SU-DHL-6 (cell line): Measurements from ENCODE around the gene THRAP3.

Source experiments
- EZH2phosphoT487 ChIP-seq: fragments of 200-600 bp; sonication (generic), shearing (Covaris generic); conservative IDR thresholded peaks from 2 replicates; pipeline ENCODE4 v1.6.1; 2018; ENCODE audit warnings: mild to moderate bottlenecking, antibody characterized with exemption, low read length, moderate library complexity, mixed read lengths
- TF ChIP-seq, protein P1 (sequence below): fragments of 200-600 bp; sonication (generic); IDR thresholded peaks from one replicate; pipeline ENCODE4 v1.5.1; 2017; ENCODE audit warnings: antibody characterized with exemption, mild to moderate bottlenecking, low read length, moderate library complexity; ENCODE audit not compliant: insufficient read depth, poor library complexity, severe bottlenecking

DNA sequence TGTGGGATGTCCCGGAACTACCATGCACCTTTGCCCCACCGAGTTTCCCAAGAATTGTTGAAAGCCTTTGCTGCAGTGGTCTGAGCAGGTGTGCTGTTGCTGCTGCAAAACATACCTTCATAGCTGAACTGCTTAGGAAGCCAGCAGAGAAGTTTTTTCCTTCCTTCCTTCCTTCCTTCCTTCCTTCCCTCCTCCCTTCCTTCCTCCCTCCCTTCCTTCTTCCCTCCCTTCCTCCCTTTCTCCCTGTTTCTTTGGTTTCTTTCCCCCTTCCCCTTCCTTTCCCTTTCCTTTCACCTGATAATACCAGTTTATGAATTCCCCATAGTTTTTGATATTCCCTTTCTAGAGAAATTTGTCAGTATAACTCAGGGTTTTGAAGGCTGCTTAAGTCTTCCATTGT lies 71.1 kb downstream of the THRAP3 start:
- TF ChIP-seq, protein P1, sequence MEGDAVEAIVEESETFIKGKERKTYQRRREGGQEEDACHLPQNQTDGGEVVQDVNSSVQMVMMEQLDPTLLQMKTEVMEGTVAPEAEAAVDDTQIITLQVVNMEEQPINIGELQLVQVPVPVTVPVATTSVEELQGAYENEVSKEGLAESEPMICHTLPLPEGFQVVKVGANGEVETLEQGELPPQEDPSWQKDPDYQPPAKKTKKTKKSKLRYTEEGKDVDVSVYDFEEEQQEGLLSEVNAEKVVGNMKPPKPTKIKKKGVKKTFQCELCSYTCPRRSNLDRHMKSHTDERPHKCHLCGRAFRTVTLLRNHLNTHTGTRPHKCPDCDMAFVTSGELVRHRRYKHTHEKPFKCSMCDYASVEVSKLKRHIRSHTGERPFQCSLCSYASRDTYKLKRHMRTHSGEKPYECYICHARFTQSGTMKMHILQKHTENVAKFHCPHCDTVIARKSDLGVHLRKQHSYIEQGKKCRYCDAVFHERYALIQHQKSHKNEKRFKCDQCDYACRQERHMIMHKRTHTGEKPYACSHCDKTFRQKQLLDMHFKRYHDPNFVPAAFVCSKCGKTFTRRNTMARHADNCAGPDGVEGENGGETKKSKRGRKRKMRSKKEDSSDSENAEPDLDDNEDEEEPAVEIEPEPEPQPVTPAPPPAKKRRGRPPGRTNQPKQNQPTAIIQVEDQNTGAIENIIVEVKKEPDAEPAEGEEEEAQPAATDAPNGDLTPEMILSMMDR: no peak
- TF ChIP-seq EZH2phosphoT487: no peak
